Measurements from ENCODE around the gene C1R. TPM values are rescaled to one million over a fixed set of nuclear protein-coding genes. Genes with fewer than 3 reads are reported as not detected.
A peak's percentile ranks its signal among the peaks of the same experiment; 100 is the strongest.

C1R gene
- total RNA-seq, 4 donors from 2014 or later, result 47.5 to 97.8 (median 74.9) TPM

DNA sequence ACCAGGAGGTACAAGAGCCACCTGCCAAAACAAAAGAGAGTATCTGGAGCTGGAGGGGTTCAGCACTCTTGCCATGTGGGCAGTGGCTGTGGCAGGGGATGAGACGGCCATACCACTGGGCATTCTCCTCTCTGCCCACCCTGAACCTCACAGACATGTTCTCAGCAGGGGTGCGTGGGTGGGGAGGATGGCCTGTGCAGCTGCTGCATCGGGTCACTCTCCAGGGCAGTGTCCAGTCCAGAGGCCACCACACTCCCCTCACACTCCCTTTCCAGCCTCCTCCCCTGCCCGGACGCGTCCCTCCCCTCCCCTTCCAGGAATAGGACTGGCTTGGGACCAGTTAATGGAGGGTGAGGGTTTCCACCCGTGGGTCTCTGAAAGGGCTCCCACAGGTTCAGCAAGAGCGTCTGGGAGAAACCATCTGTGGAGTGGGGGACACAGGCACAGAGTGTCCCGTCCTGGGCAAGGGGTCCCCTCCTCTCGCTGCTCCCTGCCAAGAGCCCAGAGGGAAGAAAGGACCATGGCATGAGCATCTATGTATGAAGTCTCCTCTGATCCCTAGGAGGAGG lies 501 bp downstream of the C1R start:
- H3K9me3 ChIP-seq, result no peaks in the 10 kb centered on the region
- in situ Hi-C loops (cut with MboI; ENCODE audit: low sequenced_read_pairs in 4 of 4) (loop anchor here in 1 of 4 donors (5.0 kb wide), 1 partner anchor 34 kb away; no protein-coding TSS in a partner anchor), intact Hi-C loops (cut with DNase I; ENCODE audit: low total_unique reads) (loop anchor here (1.0 to 5.0 kb wide), 3 partner anchors 31 to 169 kb away; partner anchors contain the start of genes C12orf57, C1S and RNU7-1)
- DNase-seq, result peak in 1 of 2 donors; percentile 36
- no peak for TF ChIP-seq POLR2A (IDR thresholded peaks at IDR 0.05)
- TF ChIP-seq, protein P1, sequence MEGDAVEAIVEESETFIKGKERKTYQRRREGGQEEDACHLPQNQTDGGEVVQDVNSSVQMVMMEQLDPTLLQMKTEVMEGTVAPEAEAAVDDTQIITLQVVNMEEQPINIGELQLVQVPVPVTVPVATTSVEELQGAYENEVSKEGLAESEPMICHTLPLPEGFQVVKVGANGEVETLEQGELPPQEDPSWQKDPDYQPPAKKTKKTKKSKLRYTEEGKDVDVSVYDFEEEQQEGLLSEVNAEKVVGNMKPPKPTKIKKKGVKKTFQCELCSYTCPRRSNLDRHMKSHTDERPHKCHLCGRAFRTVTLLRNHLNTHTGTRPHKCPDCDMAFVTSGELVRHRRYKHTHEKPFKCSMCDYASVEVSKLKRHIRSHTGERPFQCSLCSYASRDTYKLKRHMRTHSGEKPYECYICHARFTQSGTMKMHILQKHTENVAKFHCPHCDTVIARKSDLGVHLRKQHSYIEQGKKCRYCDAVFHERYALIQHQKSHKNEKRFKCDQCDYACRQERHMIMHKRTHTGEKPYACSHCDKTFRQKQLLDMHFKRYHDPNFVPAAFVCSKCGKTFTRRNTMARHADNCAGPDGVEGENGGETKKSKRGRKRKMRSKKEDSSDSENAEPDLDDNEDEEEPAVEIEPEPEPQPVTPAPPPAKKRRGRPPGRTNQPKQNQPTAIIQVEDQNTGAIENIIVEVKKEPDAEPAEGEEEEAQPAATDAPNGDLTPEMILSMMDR (IDR thresholded peaks at IDR 0.05 in 4 of 5, conservative IDR thresholded peaks at IDR 0.05 in 1 of 5), result no peak
- no peaks in the 10 kb centered on the region for H3K27me3 ChIP-seq
- H3K4me1 ChIP-seq, result peaks cover 8 to 17% of the 10 kb centered on the region in 2 donors
- peak overlapping the region; percentile 68 to 80 (median 70) for H3K27ac ChIP-seq
- no peaks in the 10 kb centered on the region for H3K36me3 ChIP-seq
- ATAC-seq, result peak; percentile 15 to 20
- H3K4me3 ChIP-seq, result peak overlapping the region; percentile 48 to 78 (median 59)

DNA sequence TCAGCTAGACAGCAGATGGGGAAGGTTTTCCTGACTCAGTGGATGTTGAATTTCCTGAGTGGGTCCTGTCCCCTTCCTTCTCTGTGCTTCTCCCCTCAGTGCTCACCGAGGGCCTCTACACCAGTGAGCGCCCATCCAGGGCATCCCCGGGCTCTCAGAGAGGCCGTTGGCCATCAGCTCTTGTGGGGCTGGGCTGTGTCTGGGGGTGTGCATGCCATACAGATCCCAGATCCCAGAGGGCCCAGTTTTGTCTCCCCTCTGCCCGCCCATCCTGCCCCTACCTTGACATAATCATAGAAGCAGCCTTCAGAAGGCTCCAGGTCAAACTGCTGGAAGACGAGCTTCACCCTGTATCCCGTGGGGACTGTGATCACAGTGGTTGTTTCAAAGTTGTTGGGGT lies 1.1 kb downstream of the C1R start:
- no peak for TF ChIP-seq POLR2A (IDR thresholded peaks at IDR 0.05)
- TF ChIP-seq, protein P1 (IDR thresholded peaks at IDR 0.05 in 4 of 5, conservative IDR thresholded peaks at IDR 0.05 in 1 of 5), result no peak
- DNase-seq (no peak), ATAC-seq (no peak)
- intact Hi-C loops (cut with DNase I; ENCODE audit: low total_unique reads), result loop anchor here (5.0 kb wide), 2 partner anchors 149 to 169 kb away; partner anchors contain the start of genes C12orf57 and RNU7-1
- H3K27me3 ChIP-seq, result no peaks in the 10 kb centered on the region
- peaks cover 8 to 15% of the 10 kb centered on the region in 2 donors for H3K4me1 ChIP-seq
- H3K9me3 ChIP-seq, result no peaks in the 10 kb centered on the region
- peak overlapping the region; percentile 48 to 78 (median 59) for H3K4me3 ChIP-seq
- H3K27ac ChIP-seq, result peak overlapping the region; percentile 68 to 80 (median 70)
- no peaks in the 10 kb centered on the region for H3K36me3 ChIP-seq
- in situ Hi-C loops (cut with MboI; ENCODE audit: low sequenced_read_pairs in 4 of 4), result loop anchor here in 1 of 4 donors (5.0 kb wide), 1 partner anchor 34 kb away; no protein-coding TSS in a partner anchor

DNA sequence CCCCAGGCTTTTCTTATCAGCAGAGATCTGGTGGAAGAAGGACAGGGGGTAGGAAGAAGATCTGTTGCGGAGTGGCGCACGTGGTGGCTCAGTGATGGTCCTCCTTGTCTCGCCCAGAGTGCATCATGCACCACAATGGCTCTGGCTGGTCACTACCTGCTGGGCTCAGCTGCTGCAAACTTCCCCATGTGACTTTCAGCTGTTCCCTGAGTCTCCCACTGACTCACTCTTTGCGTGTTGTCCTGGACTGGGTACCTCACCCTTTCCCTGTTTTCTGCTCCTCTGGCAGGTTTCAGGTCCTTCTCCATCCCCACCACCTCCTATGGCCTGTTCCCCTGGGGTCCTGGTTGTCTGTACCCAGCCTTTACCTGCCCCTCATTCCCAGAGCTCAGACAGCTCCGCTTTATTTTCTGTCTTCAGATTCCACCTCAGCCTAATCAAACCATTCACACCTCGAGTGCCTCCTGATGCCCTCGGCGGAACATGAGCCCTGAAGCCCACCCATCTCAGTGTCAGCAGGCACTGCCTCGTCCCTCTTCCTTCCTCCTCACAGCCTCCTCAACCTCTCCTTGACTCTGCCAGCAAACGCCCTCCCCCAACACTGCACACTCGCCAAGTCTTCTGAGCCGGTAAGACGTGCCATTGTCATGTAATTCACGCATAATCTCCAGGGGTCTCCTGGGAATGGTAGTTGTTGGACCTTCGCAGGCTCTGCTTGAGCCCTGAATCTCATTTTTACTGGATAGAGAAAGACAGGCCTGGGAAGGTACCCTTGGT lies 1.8 kb downstream of the C1R start:
- in situ Hi-C loops (cut with MboI; ENCODE audit: low sequenced_read_pairs in 4 of 4), result loop anchor here in 1 of 4 donors (5.0 kb wide), 1 partner anchor 33 kb away; no protein-coding TSS in a partner anchor
- peaks cover 8 to 15% of the 10 kb centered on the region in 2 donors for H3K4me1 ChIP-seq
- DNase-seq, result no peak
- H3K9me3 ChIP-seq, result no peaks in the 10 kb centered on the region
- peak overlapping the region in 3 of 4 donors; percentile 48 to 60 (median 58) for H3K4me3 ChIP-seq
- no peak for TF ChIP-seq POLR2A (IDR thresholded peaks at IDR 0.05)
- TF ChIP-seq, protein P1 (IDR thresholded peaks at IDR 0.05 in 4 of 5, conservative IDR thresholded peaks at IDR 0.05 in 1 of 5), result no peak
- intact Hi-C loops (cut with DNase I; ENCODE audit: low total_unique reads), result loop anchor here (5.0 kb wide), 2 partner anchors 148 to 168 kb away; partner anchors contain the start of genes C12orf57 and RNU7-1
- no peaks in the 10 kb centered on the region for H3K27me3 ChIP-seq
- no peak for ATAC-seq
- no peaks in the 10 kb centered on the region for H3K36me3 ChIP-seq
- H3K27ac ChIP-seq, result peak overlapping the region; percentile 68 to 80 (median 70)

DNA sequence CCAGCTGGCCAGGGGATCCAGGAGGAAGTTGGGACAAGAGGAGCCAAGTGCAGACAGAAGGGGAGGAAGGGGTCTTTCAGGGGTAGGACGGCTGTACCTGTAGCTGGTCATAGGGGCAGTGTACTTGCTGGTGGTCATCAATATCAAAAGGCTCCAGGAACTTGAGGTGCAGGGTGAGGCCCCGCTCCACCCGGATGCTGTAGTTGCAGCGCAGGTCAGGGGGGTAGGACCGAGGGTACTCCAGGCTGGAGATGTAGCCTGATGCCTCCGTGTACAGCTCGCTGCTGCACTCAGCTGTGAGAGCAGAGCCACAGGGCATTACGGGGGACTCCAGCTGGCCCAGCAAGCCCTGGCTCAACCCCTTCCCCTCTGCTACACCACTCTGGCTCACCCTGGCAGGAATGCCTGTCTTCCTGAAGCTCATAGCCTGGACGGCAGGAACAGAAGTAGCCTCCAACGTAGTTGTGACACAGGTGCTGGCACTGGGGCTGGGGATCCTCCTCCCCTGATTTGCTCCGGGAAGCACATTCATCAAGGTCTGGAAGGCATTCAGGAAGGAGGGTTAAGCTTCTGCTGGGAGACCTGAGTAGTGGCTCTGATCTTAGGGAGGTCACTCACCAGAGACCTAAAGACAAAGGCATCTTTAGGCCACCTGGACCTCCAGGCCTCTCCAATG lies 2.9 kb downstream of the C1R start:
- intact Hi-C loops (cut with DNase I; ENCODE audit: low total_unique reads) (no loop called here), in situ Hi-C loops (cut with MboI; ENCODE audit: low sequenced_read_pairs in 4 of 4) (no loop called here)
- H3K36me3 ChIP-seq, result no peaks in the 10 kb centered on the region
- DNase-seq (no peak), ATAC-seq (no peak)
- H3K27me3 ChIP-seq, result no peaks in the 10 kb centered on the region
- no peak overlapping the region for H3K4me3 ChIP-seq
- TF ChIP-seq, protein P1 (IDR thresholded peaks at IDR 0.05 in 4 of 5, conservative IDR thresholded peaks at IDR 0.05 in 1 of 5), result no peak
- TF ChIP-seq POLR2A (IDR thresholded peaks at IDR 0.05), result no peak
- peak overlapping the region; percentile 68 to 80 (median 70) for H3K27ac ChIP-seq
- no peaks in the 10 kb centered on the region for H3K9me3 ChIP-seq
- peaks cover 8 to 15% of the 10 kb centered on the region in 2 donors for H3K4me1 ChIP-seq

Data from gastrocnemius medialis (tissue), 4 donors.